Lung (tissue), 5 donors: ENCODE results near the gene SRSF6. TPM values are rescaled to one million over a fixed set of nuclear protein-coding genes. Genes with fewer than 3 reads are reported as not detected.

ENCODE experiments used
- polyA plus RNA-seq, 2 donors: library from polyadenylated mRNA; stranded (reverse); fragments of 200-250 nt; gene quantifications; one replicate each; pipeline ENCODE4 v1.2.1, GENCODE V29; 2013
- small RNA-seq: library from RNA; depleted of rRNA; stranded (forward); fragments of <200 nt; gene quantifications from one replicate; pipeline ENCODE3, GENCODE V24; 2014; ENCODE audit warnings: low replicate concordance
- total RNA-seq, 2 donors: library from RNA; depleted of rRNA in 1 of 2; stranded (reverse); fragments of >200 nt in 1 of 2; gene quantifications; one replicate each; pipeline ENCODE4 v1.2.1, GENCODE V29; 2014 to 2021
- donor health status: Bipolar disorder and iron deficiency.
- donor health status: healthy.
- donor health status: DM: yes; HTN: yes; CAD: no.

SRSF6 gene
- total and polyA plus RNA-seq, 4 donors, result 61.9 to 102 (median 94.5) TPM

Small RNA genes within 50 kb of the gene (small RNA-seq; reads per million reads assigned to genes)
- gene RF00019 (not detected), gene RNU6-1251P (not detected)

Other genes starting within 250 kb of the SRSF6 start
- 10 to 100 TPM in 1 of 2 donors, 1 to 10 TPM in 1; 8.8 to 18.6 TPM for gene L3MBTL1, start 49.8 kb downstream of the SRSF6 start, total RNA-seq
- gene L3MBTL1, start 49.8 kb downstream of the SRSF6 start, polyA plus RNA-seq, result 1 to 10 TPM; 1.7 to 4.4 TPM
- gene SGK2, start 101.1 kb downstream of the SRSF6 start, total RNA-seq, result 1 to 10 TPM; 1.2 to 3.2 TPM
- gene SGK2, start 101.1 kb downstream of the SRSF6 start, polyA plus RNA-seq, result under 1 TPM; 0.15 to 0.73 TPM
- 10 to 100 TPM; 28.7 to 49.0 TPM for gene IFT52, start 133.0 kb downstream of the SRSF6 start, total RNA-seq
- 10 to 100 TPM; 16.0 to 16.2 TPM for gene IFT52, start 133.0 kb downstream of the SRSF6 start, polyA plus RNA-seq
- gene MYBL2, start 209.2 kb downstream of the SRSF6 start, total RNA-seq, result 1 to 10 TPM; 2.1 to 4.7 TPM
- 1 to 10 TPM; 2.1 to 4.4 TPM for gene MYBL2, start 209.2 kb downstream of the SRSF6 start, polyA plus RNA-seq